Hepatocyte (in vitro differentiated cells): ENCODE measurements around the gene MAD1L1. TPM values are rescaled to one million over a fixed set of nuclear protein-coding genes. Genes with fewer than 3 reads are reported as not detected.

Experiments used
- DNase-seq: peaks from one replicate; pipeline ENCODE4 v3.0.0-alpha.2; 2016; ENCODE audit warnings: low spot score
- H2AFZ ChIP-seq: fragments of 200-600 bp; sonication (generic); 2 replicates; pipeline ENCODE4 v1.6.0; 2016; ENCODE audit warnings: antibody characterized with exemption, mild to moderate bottlenecking
- H3K27ac ChIP-seq: fragments of 200-600 bp; sonication (generic); 2 replicates; pipeline ENCODE4 v1.5.1; 2016; ENCODE audit warnings: mild to moderate bottlenecking
- H3K27me3 ChIP-seq: fragments of 200-600 bp; sonication (generic); 2 replicates; pipeline ENCODE4 v1.6.1; 2016
- H3K36me3 ChIP-seq: fragments of 200-600 bp; sonication (generic); replicated peaks from 2 replicates; pipeline ENCODE4 v1.5.1; 2016; ENCODE audit warnings: low read depth; ENCODE audit not compliant: insufficient read depth
- H3K4me1 ChIP-seq: fragments of 200-600 bp; sonication (generic); 2 replicates; pipeline ENCODE4 v1.5.1; 2016; ENCODE audit warnings: mild to moderate bottlenecking, moderate library complexity; ENCODE audit not compliant: insufficient read depth
- H3K4me2 ChIP-seq: fragments of 200-600 bp; sonication (generic); 2 replicates; pipeline ENCODE4 v1.6.0; 2016
- H3K4me3 ChIP-seq: fragments of 200-600 bp; sonication (generic); 2 replicates; pipeline ENCODE4 v1.5.1; 2016; ENCODE audit warnings: mild to moderate bottlenecking
- H3K79me2 ChIP-seq: fragments of 200-600 bp; sonication (generic); 2 replicates; pipeline ENCODE4 v1.6.0; 2017; ENCODE audit warnings: mild to moderate bottlenecking
- H3K9me2 ChIP-seq: fragments of 200-600 bp; sonication (generic); replicated peaks from 2 replicates; pipeline ENCODE4 v1.6.0; 2017; ENCODE audit warnings: mild to moderate bottlenecking; ENCODE audit not compliant: insufficient read depth
- H3K9me3 ChIP-seq: fragments of 200-600 bp; sonication (generic); 2 replicates; pipeline ENCODE4 v1.5.1; 2016; ENCODE audit warnings: low read depth, mild to moderate bottlenecking
- H4K20me1 ChIP-seq: fragments of 200-600 bp; sonication (generic); 2 replicates; pipeline ENCODE4 v1.6.0; 2016; ENCODE audit warnings: mild to moderate bottlenecking; ENCODE audit not compliant: insufficient read depth, poor library complexity, severe bottlenecking
- EZH2 ChIP-seq: fragments of 200-600 bp; sonication (generic); IDR thresholded peaks from 2 replicates; pipeline ENCODE4 v1.6.1; 2016; ENCODE audit warnings: antibody characterized with exemption, mild to moderate bottlenecking, borderline replicate concordance
- EZH2phosphoT487 ChIP-seq: fragments of 200-600 bp; sonication (generic); IDR thresholded peaks from one replicate; pipeline ENCODE4 v1.6.1; 2018; ENCODE audit warnings: antibody characterized with exemption, mild to moderate bottlenecking, low read depth, moderate library complexity; ENCODE audit not compliant: unreplicated experiment, severe bottlenecking
- WGBS: methylation state at CpG from one replicate; pipeline ENCODE4 v1.1.6; 2016; ENCODE audit warnings: low lambda C conversion rate; ENCODE audit errors: missing lambda C conversion rate; 5-methylcytosine and 5-hydroxymethylcytosine counted together
- polyA plus RNA-seq: library from polyadenylated mRNA; unstranded; fragments of >200 nt; fragmentation: Nextera tagmentation; extraction: Ambion mirVana; gene quantifications from 2 replicates; pipeline ENCODE4 v1.2.1, GENCODE V29; 2016
- total RNA-seq: library from RNA; depleted of rRNA; stranded (reverse); fragments of >200 nt; gene quantifications from 2 replicates; pipeline ENCODE4 v1.2.3, GENCODE V29; 2014
- TF ChIP-seq, protein P1 (sequence below): fragments of 200-600 bp; sonication (generic); IDR thresholded peaks from 2 replicates; pipeline ENCODE4 v1.5.1; 2016; ENCODE audit warnings: antibody characterized with exemption, mild to moderate bottlenecking; ENCODE audit not compliant: poor library complexity

The MAD1L1 gene
- total and polyA plus RNA-seq, 2 experiments from 2014 or later, result 30.7 to 31.0 TPM

DNA sequence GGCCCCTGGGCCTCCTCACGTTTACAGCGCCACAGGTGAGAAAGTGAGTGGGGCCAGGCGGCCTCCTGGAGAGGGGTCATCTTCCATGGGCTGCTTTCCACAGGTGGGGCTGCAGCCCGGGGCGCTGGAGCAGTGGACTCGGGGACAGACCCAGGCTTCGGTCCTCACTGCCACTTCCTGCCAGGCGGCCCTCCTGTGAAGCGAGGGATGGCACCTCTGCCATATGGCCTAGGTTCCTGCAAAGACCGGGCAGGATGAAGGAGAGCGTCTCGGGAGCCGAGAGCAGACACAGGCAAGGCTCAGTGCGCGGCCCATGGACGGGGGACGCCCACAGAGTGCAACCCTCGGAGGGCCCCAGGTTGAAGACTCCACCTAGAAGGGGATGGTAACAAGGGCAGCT, 106.8 kb downstream of the MAD1L1 start:
- H3K27me3 ChIP-seq, result no peaks in the 10 kb centered on the region
- no peaks in the 10 kb centered on the region for H3K9me2 ChIP-seq
- DNase-seq, result no peak
- 94% methylated on average over 18 of the region's 18 CpGs for WGBS
- H3K4me3 ChIP-seq, result no peak overlapping the region
- H2AFZ ChIP-seq, result no peak overlapping the region
- H4K20me1 ChIP-seq, result no peaks in the 10 kb centered on the region
- no peaks in the 10 kb centered on the region for H3K79me2 ChIP-seq
- no peaks in the 10 kb centered on the region for H3K4me1 ChIP-seq
- TF ChIP-seq, protein P1, sequence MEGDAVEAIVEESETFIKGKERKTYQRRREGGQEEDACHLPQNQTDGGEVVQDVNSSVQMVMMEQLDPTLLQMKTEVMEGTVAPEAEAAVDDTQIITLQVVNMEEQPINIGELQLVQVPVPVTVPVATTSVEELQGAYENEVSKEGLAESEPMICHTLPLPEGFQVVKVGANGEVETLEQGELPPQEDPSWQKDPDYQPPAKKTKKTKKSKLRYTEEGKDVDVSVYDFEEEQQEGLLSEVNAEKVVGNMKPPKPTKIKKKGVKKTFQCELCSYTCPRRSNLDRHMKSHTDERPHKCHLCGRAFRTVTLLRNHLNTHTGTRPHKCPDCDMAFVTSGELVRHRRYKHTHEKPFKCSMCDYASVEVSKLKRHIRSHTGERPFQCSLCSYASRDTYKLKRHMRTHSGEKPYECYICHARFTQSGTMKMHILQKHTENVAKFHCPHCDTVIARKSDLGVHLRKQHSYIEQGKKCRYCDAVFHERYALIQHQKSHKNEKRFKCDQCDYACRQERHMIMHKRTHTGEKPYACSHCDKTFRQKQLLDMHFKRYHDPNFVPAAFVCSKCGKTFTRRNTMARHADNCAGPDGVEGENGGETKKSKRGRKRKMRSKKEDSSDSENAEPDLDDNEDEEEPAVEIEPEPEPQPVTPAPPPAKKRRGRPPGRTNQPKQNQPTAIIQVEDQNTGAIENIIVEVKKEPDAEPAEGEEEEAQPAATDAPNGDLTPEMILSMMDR, result no peak
- TF ChIP-seq EZH2 (no peak), EZH2phosphoT487 (no peak)
- no peak overlapping the region for H3K4me2 ChIP-seq
- H3K36me3 ChIP-seq, result no peaks in the 10 kb centered on the region
- no peak overlapping the region for H3K27ac ChIP-seq
- H3K9me3 ChIP-seq, result no peaks in the 10 kb centered on the region

DNA sequence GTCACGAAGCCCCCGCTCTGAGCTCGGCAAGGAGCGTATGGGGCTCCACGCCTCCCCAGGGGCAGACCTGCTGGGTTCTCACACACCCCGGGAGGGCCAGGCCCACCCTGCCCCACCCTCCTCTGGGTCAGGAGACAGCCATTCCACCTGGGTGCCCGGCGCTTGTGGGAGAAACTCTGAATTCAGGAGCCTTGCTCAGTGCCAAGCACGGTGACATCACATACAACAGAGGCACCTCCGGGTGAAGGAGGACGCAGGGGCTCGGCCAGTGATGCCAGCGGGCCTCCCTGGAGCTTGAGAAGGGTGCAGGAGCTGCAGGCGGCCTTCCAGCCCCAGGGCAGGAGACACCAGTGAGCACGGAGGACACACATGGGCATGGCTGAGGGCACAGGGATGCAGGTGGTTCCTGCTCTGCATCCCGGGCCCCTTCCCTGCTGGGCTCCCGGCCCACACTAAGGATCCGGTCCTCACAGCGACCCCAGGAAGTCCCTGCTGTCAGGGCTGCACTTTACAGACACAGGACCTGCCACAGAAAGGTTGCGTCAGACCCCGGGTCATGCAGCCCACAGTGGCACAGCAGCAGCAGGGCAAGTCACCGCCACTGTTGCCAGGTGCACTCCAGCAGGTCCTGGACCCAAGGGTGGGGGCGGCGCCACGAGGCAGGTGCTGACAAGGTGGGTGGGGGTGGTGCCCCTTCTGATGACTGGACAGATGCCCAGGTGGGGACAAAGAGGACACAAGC, 108.0 kb downstream of the MAD1L1 start:
- Histone ChIP-seq H3K36me3 (no peaks in the 10 kb centered on the region), H3K9me3 (no peaks in the 10 kb centered on the region), H3K79me2 (no peaks in the 10 kb centered on the region), H3K27ac (no peak overlapping the region), H3K4me2 (no peak overlapping the region), H3K27me3 (no peaks in the 10 kb centered on the region), H3K4me3 (no peak overlapping the region), H3K4me1 (no peaks in the 10 kb centered on the region), H4K20me1 (no peaks in the 10 kb centered on the region), H2AFZ (no peak overlapping the region), H3K9me2 (no peaks in the 10 kb centered on the region)
- TF ChIP-seq, protein P1, result no peak
- TF ChIP-seq EZH2phosphoT487 (no peak), EZH2 (no peak)
- 96% methylated on average over 17 of the region's 25 CpGs for WGBS
- no peak for DNase-seq

DNA sequence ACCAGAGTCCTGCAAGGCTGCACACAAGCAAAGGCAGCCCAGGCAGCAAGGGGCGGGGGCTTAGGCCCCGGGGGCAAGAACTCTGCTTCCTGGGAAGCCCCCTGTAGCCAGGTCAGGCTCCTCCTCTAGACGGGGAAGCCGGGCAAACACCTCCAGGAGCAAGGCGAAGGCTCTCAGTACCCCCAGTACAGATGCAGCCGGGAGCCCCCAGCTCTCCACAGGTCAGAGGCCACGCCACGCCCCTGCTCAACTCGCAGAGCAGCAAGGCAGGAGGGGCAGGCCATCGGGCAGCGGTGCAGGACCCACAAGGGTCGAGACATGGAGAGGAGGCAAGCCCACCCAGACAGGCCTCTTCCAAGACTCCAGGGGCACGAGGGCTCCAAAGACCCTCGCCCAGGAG, 108.8 kb downstream of the MAD1L1 start:
- H3K36me3 ChIP-seq, result no peaks in the 10 kb centered on the region
- H3K4me1 ChIP-seq, result no peaks in the 10 kb centered on the region
- H3K79me2 ChIP-seq, result no peaks in the 10 kb centered on the region
- no peak overlapping the region for H2AFZ ChIP-seq
- DNase-seq, result no peak
- H3K4me2 ChIP-seq, result no peak overlapping the region
- no peak overlapping the region for H3K27ac ChIP-seq
- no peak overlapping the region for H3K4me3 ChIP-seq
- H3K9me2 ChIP-seq, result no peaks in the 10 kb centered on the region
- TF ChIP-seq EZH2phosphoT487, result no peak
- TF ChIP-seq, protein P1, result no peak
- TF ChIP-seq EZH2, result no peak
- H3K9me3 ChIP-seq, result no peaks in the 10 kb centered on the region
- H3K27me3 ChIP-seq, result no peaks in the 10 kb centered on the region
- H4K20me1 ChIP-seq, result no peaks in the 10 kb centered on the region
- WGBS, result 89% methylated on average over 13 of the region's 14 CpGs
